SH-SY5Y (cell line): ENCODE measurements around the gene KRTAP20-2.

Experiments
- GATA2 ChIP-seq: IDR thresholded peaks from 2 replicates; pipeline ENCODE4 v1.6.1; 2011; ENCODE audit warnings: mild to moderate bottlenecking, low read depth, low read length
- GATA3 ChIP-seq: IDR thresholded peaks from 2 replicates; pipeline ENCODE4 v1.6.1; 2011; ENCODE audit warnings: low read depth, mild to moderate bottlenecking, low read length, moderate library complexity

GRCh38 chr21:30629200-30629599 is 5.8 kb upstream of the KRTAP20-2 start:
- TF ChIP-seq GATA2 (no peak), GATA3 (no peak)
